Chondrocyte (in vitro differentiated cells): Measurements from ENCODE around the gene PHF21B. TPM values are rescaled to one million over a fixed set of nuclear protein-coding genes. Genes with fewer than 3 reads are reported as not detected.
A peak's percentile ranks its signal among the peaks of the same experiment; 100 is the strongest.

Experiments
- DNase-seq: peaks from one replicate; pipeline ENCODE4 v3.0.0; 2021; ENCODE audit warnings: mixed read lengths, low spot score
- H3K27ac Mint-ChIP-seq: one replicate; pipeline ENCODE4 v1.8.0; 2021; ENCODE audit warnings: mild to moderate bottlenecking, moderate library complexity, mixed read lengths; ENCODE audit not compliant: unreplicated experiment
- H3K27me3 Mint-ChIP-seq: 2 replicates; pipeline ENCODE4 v1.8.0; 2021; ENCODE audit warnings: low read depth, mixed read lengths
- H3K36me3 Mint-ChIP-seq: 2 replicates; pipeline ENCODE4 v1.8.0; 2021; ENCODE audit warnings: low read depth, mixed read lengths
- H3K4me1 Mint-ChIP-seq: 2 replicates; pipeline ENCODE4 v1.8.0; 2021; ENCODE audit warnings: low read depth, mild to moderate bottlenecking, mixed read lengths
- H3K4me3 Mint-ChIP-seq: one replicate; pipeline ENCODE4 v1.8.0; 2021; ENCODE audit warnings: mild to moderate bottlenecking, moderate library complexity, mixed read lengths; ENCODE audit not compliant: unreplicated experiment
- H3K9me3 Mint-ChIP-seq: 2 replicates; pipeline ENCODE4 v1.8.0; 2021; ENCODE audit warnings: low read depth, mixed read lengths
- total RNA-seq: library from RNA; stranded (reverse); gene quantifications from 3 replicates; pipeline ENCODE4 v1.2.1, GENCODE V29; 2021
- TF ChIP-seq, protein P1 (sequence below): fragments of 200-600 bp; sonication (generic); IDR thresholded peaks from 2 replicates; pipeline ENCODE4 v1.5.0; 2021; ENCODE audit warnings: antibody characterized with exemption, mild to moderate bottlenecking, moderate library complexity

Gene PHF21B
- total RNA-seq, 1 donor from 2014 or later = 0.82 TPM

GRCh38 chr22:44938886-44939285 is 70.9 kb downstream of the PHF21B start:
- peak; percentile 52 for DNase-seq
- H3K4me3 Mint-ChIP-seq = no peak overlapping the region
- no peak overlapping the region for H3K27ac Mint-ChIP-seq

DNA sequence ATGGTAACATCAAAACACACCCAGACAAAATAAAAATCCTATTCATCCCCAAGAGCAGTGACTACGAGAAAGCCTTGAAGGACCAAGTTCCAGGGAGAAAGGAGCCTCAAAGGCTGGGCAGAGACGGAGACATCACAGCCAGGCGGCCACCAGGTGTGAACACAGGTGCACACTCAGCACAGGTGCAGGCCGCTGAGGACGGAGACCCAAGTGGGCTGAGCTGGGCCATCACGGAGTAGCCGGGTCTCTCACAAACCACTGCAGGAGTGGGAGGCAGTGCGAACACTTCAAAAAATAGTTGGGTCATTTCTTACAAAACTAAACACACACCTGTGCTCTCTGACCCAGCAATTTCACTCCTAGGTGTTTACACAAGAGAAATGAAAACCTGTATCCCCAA is 72.6 kb downstream of the PHF21B start:
- Mint-ChIP-seq H3K4me3 (no peak overlapping the region), H3K27ac (no peak overlapping the region), H3K36me3 (no peaks in the 10 kb centered on the region), H3K9me3 (no peaks in the 10 kb centered on the region), H3K27me3 (peaks cover 6% of the 10 kb centered on the region), H3K4me1 (no peaks in the 10 kb centered on the region)
- TF ChIP-seq, protein P1, sequence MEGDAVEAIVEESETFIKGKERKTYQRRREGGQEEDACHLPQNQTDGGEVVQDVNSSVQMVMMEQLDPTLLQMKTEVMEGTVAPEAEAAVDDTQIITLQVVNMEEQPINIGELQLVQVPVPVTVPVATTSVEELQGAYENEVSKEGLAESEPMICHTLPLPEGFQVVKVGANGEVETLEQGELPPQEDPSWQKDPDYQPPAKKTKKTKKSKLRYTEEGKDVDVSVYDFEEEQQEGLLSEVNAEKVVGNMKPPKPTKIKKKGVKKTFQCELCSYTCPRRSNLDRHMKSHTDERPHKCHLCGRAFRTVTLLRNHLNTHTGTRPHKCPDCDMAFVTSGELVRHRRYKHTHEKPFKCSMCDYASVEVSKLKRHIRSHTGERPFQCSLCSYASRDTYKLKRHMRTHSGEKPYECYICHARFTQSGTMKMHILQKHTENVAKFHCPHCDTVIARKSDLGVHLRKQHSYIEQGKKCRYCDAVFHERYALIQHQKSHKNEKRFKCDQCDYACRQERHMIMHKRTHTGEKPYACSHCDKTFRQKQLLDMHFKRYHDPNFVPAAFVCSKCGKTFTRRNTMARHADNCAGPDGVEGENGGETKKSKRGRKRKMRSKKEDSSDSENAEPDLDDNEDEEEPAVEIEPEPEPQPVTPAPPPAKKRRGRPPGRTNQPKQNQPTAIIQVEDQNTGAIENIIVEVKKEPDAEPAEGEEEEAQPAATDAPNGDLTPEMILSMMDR = no peak
- no peak for DNase-seq

More at GRCh38 chr22:44938886-44939285, 70.9 kb downstream of the PHF21B start:
- H3K27me3 Mint-ChIP-seq = peaks cover 6% of the 10 kb centered on the region
- H3K36me3 Mint-ChIP-seq = no peaks in the 10 kb centered on the region
- no peaks in the 10 kb centered on the region for H3K9me3 Mint-ChIP-seq
- TF ChIP-seq, protein P1 = no peak
- H3K4me1 Mint-ChIP-seq = no peaks in the 10 kb centered on the region

GRCh38 chr22:44936201-44936600 is 73.6 kb downstream of the PHF21B start:
- H3K4me1 Mint-ChIP-seq = no peaks in the 10 kb centered on the region
- no peak overlapping the region for H3K4me3 Mint-ChIP-seq
- no peak for DNase-seq
- TF ChIP-seq, protein P1 = no peak
- no peak overlapping the region for H3K27ac Mint-ChIP-seq
- H3K27me3 Mint-ChIP-seq = peaks cover 6% of the 10 kb centered on the region
- no peaks in the 10 kb centered on the region for H3K36me3 Mint-ChIP-seq
- no peaks in the 10 kb centered on the region for H3K9me3 Mint-ChIP-seq

DNA sequence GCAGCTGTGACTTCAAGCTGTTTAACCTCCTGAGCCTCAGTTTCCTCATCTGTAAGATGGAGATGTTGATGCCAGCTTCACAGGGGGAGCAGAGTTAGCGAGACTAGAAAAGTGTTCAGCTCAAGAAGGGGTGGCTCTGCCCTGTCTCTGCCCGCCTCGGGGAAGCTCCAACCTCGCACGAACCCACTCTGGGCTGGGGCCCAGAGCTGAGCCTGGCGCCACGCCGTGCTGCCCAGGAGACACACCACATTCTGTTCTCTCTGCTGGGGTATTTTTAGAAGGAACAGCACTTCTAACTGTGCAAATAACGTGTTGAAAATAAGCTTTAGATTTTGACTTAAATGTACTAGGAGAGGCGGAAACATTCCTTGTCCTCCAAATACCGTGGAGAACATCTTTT is 74.1 kb downstream of the PHF21B start:
- DNase-seq = no peak
- no peaks in the 10 kb centered on the region for H3K4me1 Mint-ChIP-seq
- no peaks in the 10 kb centered on the region for H3K9me3 Mint-ChIP-seq
- TF ChIP-seq, protein P1 = no peak
- no peak overlapping the region for H3K4me3 Mint-ChIP-seq
- H3K36me3 Mint-ChIP-seq = no peaks in the 10 kb centered on the region
- H3K27me3 Mint-ChIP-seq = peaks cover 3% of the 10 kb centered on the region
- no peak overlapping the region for H3K27ac Mint-ChIP-seq

DNA sequence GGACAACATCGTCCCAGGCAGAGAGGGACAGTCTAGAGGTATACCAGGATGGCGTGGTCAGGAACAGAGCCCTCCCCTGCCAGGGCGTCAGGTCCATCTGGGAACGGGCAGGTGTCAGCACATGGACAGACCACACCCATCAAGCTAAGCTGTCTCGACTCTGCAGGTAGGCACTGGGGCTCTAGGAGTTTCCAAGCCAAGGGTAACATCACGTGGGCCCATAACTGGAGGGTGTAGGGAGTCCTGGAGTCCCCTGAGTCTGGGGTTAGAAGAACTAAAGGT is 75.4 kb downstream of the PHF21B start:
- TF ChIP-seq, protein P1 = no peak
- no peak overlapping the region for H3K27ac Mint-ChIP-seq
- no peak overlapping the region for H3K4me3 Mint-ChIP-seq
- no peaks in the 10 kb centered on the region for H3K4me1 Mint-ChIP-seq
- no peaks in the 10 kb centered on the region for H3K36me3 Mint-ChIP-seq
- no peaks in the 10 kb centered on the region for H3K9me3 Mint-ChIP-seq
- H3K27me3 Mint-ChIP-seq = no peaks in the 10 kb centered on the region
- peak; percentile 43 for DNase-seq
